GM12878 (cell line): ENCODE data around the gene EPB41. TPM values are rescaled to one million over a fixed set of nuclear protein-coding genes. Genes with fewer than 3 reads are reported as not detected.

Source experiments
- ATAC-seq: fragments of 200-7000 bp; cut with Tn5 transposase; 3 replicates; pipeline ENCODE4 v1.9.1; 2020; ENCODE audit warnings: mild to moderate bottlenecking, moderate library complexity
- BruUV-seq: library from RNA; stranded (reverse); fragments of 400-500 nt; replicated peaks from 2 replicates; lab custom pipeline; 2021; lab: Mats Ljungman, UMichigan
- CTCF ChIA-PET: fragments of 300-600 bp; sonication (Branson Sonifier 250); formaldehyde crosslinking; extraction: SDS; loops from one replicate; lab custom pipeline; 2021; ENCODE audit warnings: inconsistent platforms; lab: Yijun Ruan, JAX
- POLR2A ChIA-PET: fragments of 350-600 bp; formaldehyde crosslinking; extraction: SDS; loops from one replicate; lab custom pipeline; 2021; ENCODE audit warnings: inconsistent platforms; lab: Charles Lee
- RAD21 ChIA-PET: fragments of 300-600 bp; sonication (Branson Sonifier 250); formaldehyde crosslinking; loops from one replicate; lab custom pipeline; 2023; ENCODE audit warnings: antibody characterized with exemption; ENCODE audit not compliant: unreplicated experiment; lab: Charles Lee
- SMC1A ChIA-PET: fragments of 300-600 bp; sonication (Branson Sonifier 250); formaldehyde crosslinking; loops from one replicate; lab custom pipeline; 2023; ENCODE audit not compliant: unreplicated experiment, uncharacterized antibody; lab: Charles Lee
- DNase-seq: peaks from one replicate; pipeline ENCODE4 v3.0.0-alpha.2; 2011; ENCODE audit warnings: low read depth, low spot score
- FAIRE-seq: peaks from 3 replicates; lab custom pipeline; 2011; peaks lifted over from hg19 to GRCh38; lab: Jason Lieb, UNC
- H2AFZ ChIP-seq: 2 replicates; pipeline ENCODE4 v1.6.0; 2011; ENCODE audit warnings: low read depth, low read length, control low read depth; ENCODE audit not compliant: control insufficient read depth
- H3K27ac ChIP-seq: 2 replicates; pipeline ENCODE4 v1.5.1; 2011; ENCODE audit warnings: control low read depth; ENCODE audit not compliant: control insufficient read depth, insufficient read depth
- H3K27me3 ChIP-seq, 2 experiments: replicated peaks in 1 of 2; 2 replicates each; pipeline versions ENCODE4 v1.6.0 to v1.6.1; 2011; ENCODE audit warnings: low read length in 1 of 2; ENCODE audit not compliant: control insufficient read depth in 2 of 2, insufficient read depth in 2 of 2
- H3K36me3 ChIP-seq, 2 experiments: 2 replicates each; pipeline ENCODE4 v1.5.1; 2011; ENCODE audit warnings: low read length in 1 of 2; ENCODE audit not compliant: control insufficient read depth in 2 of 2, insufficient read depth in 2 of 2
- H3K4me1 ChIP-seq: 2 replicates; pipeline ENCODE4 v1.6.1; 2011; ENCODE audit warnings: mild to moderate bottlenecking, low read length, moderate library complexity, mixed read lengths; ENCODE audit not compliant: control insufficient read depth, insufficient read depth
- H3K4me2 ChIP-seq: 2 replicates; pipeline ENCODE4 v1.6.0; 2011; ENCODE audit warnings: control low read depth; ENCODE audit not compliant: control insufficient read depth, insufficient read depth
- H3K4me3 ChIP-seq: fragments of 200-600 bp; sonication (generic); 2 replicates; pipeline ENCODE4 v1.5.1; 2016
- H3K79me2 ChIP-seq: 2 replicates; pipeline ENCODE4 v1.6.0; 2011; ENCODE audit warnings: low read length; ENCODE audit not compliant: control insufficient read depth, insufficient read depth
- H3K9ac ChIP-seq: 2 replicates; pipeline ENCODE4 v1.8.0; 2011; ENCODE audit warnings: low read length, control low read depth, mixed read lengths; ENCODE audit not compliant: control insufficient read depth, insufficient read depth
- H3K9me3 ChIP-seq: replicated peaks from 3 replicates; pipeline ENCODE4 v1.5.1; 2011; ENCODE audit warnings: mild to moderate bottlenecking, low read length; ENCODE audit not compliant: control insufficient read depth, insufficient read depth
- H4K20me1 ChIP-seq: 2 replicates; pipeline ENCODE4 v1.6.0; 2011; ENCODE audit not compliant: control insufficient read depth, insufficient read depth
- BHLHE40 ChIP-seq, 2 experiments: fragments of 450-650 bp in 1 of 2; IDR thresholded peaks; 2 replicates each; pipeline ENCODE4 v1.6.1; 2011 to 2017; ENCODE audit warnings: low read depth in 2 of 2, borderline replicate concordance in 1 of 2, improper control_type of control experiment in 1 of 2, low read length in 1 of 2, mild to moderate bottlenecking in 1 of 2
- BRCA1 ChIP-seq: IDR thresholded peaks from 2 replicates; pipeline ENCODE4 v1.6.1; 2011; ENCODE audit warnings: low read depth, low read length, improper control_type of control experiment
- CBX5 ChIP-seq: sonication (generic); IDR thresholded peaks from 2 replicates; pipeline ENCODE4 v1.6.1; 2016; ENCODE audit warnings: low read depth, moderate library complexity, mild to moderate bottlenecking, inconsistent platforms
- E2F8 ChIP-seq: fragments of 450-650 bp; IDR thresholded peaks from 2 replicates; pipeline ENCODE4 v1.6.1; 2018; ENCODE audit warnings: mild to moderate bottlenecking, low read depth, moderate library complexity; ENCODE audit not compliant: partially characterized antibody
- GATAD2B ChIP-seq: fragments of 450-650 bp; conservative IDR thresholded peaks from 2 replicates; pipeline ENCODE4 v1.6.1; 2017; ENCODE audit warnings: low read depth, mild to moderate bottlenecking, moderate library complexity
- HDGF ChIP-seq: fragments of 450-650 bp; IDR thresholded peaks from 2 replicates; pipeline ENCODE4 v1.6.1; 2016; ENCODE audit warnings: antibody characterized with exemption
- IKZF1 ChIP-seq: fragments of 450-650 bp; conservative IDR thresholded peaks from 2 replicates; pipeline ENCODE4 v1.6.1; 2017; ENCODE audit warnings: antibody characterized with exemption, mild to moderate bottlenecking
- MAX ChIP-seq: IDR thresholded peaks from 2 replicates; pipeline ENCODE4 v1.6.1; 2012; ENCODE audit warnings: low read depth, low read length, improper control_type of control experiment
- POLR2A ChIP-seq: IDR thresholded peaks from 2 replicates; pipeline ENCODE4 v1.6.1; 2011; ENCODE audit warnings: low read depth, mild to moderate bottlenecking, low read length
- RB1 ChIP-seq: fragments of 450-650 bp; formaldehyde crosslinking; IDR thresholded peaks from 2 replicates; pipeline ENCODE4 v1.6.1; 2017; ENCODE audit warnings: mild to moderate bottlenecking, borderline replicate concordance
- SIX5 ChIP-seq: IDR thresholded peaks from 2 replicates; pipeline ENCODE4 v1.6.1; 2011; ENCODE audit warnings: mild to moderate bottlenecking, low read depth, low read length, moderate library complexity; ENCODE audit not compliant: severe bottlenecking
- SP1 ChIP-seq: IDR thresholded peaks from one replicate; pipeline ENCODE4 v1.6.1; 2011; ENCODE audit warnings: low read depth, low read length
- ZNF622 ChIP-seq: fragments of 450-650 bp; IDR thresholded peaks from 2 replicates; pipeline ENCODE4 v1.6.1; 2017; ENCODE audit warnings: mild to moderate bottlenecking, inconsistent platforms
- WGBS: methylation state at CpG from one replicate; pipeline ENCODE4 v1.1.6; 2016; ENCODE audit warnings: low lambda C conversion rate; ENCODE audit not compliant: insufficient replicate concordance, insufficient coverage; ENCODE audit errors: missing lambda C conversion rate; 5-methylcytosine and 5-hydroxymethylcytosine counted together
- in situ Hi-C: fragments of 300-500 bp; cut with MboI; formaldehyde crosslinking; loops from 9 replicates; pipeline ENCODE4 v1.14.3; 2018; ENCODE audit warnings: mixed read lengths
- intact Hi-C: fragments of 100-400 bp; cut with micrococcal nuclease; formaldehyde crosslinking; loops from one replicate; pipeline ENCODE4 v1.14.2; 2022; ENCODE audit not compliant: unreplicated experiment
- polyA plus RNA-seq, 11 experiments: library from polyadenylated mRNA; depleted of rRNA in 4 of 11; unstranded in 6 of 11; stranded (reverse) in 5 of 11; fragments of >200 nt; fragmentation: Nextera tagmentation in 4 of 11; fragmentation: Illumina TruSeq in 1 of 11; extraction: Ambion mirVana in 4 of 11; extraction: Trizol in 1 of 11; gene quantifications; 1 replicate in 1 of 11; 2 replicates in 10 of 11; pipeline versions ENCODE4 v1.2.1 to v1.2.3, GENCODE V29; 2011 to 2016; ENCODE audit warnings: inconsistent platforms in 2 of 11, missing spikeins in 2 of 11, low read depth in 1 of 11
- total RNA-seq, 4 experiments: library from RNA; depleted of rRNA in 3 of 4; stranded (reverse); fragments of >200 nt in 3 of 4; fragmentation: Illumina TruSeq in 1 of 4; extraction: Trizol in 1 of 4; gene quantifications; 2 replicates each; pipeline versions ENCODE4 v1.2.1 to v1.2.3, GENCODE V29; 2013 to 2021
- TF ChIP-seq, protein P1 (sequence below): IDR thresholded peaks from 2 replicates; pipeline ENCODE4 v1.6.1; 2011; ENCODE audit warnings: low read depth, low read length, improper control_type of control experiment, borderline replicate concordance

Gene EPB41
- total and polyA plus RNA-seq, 10 of the 15 experiments (the other 5 are each of a cell fraction or from before 2014, with no cell fraction given) = 1.1 to 77.6 (median 58.8) TPM

- TF ChIP-seq E2F8 = no peak
- no peak for TF ChIP-seq SP1
- TF ChIP-seq MAX = no peak
- TF ChIP-seq BHLHE40 (IDR thresholded peaks at IDR 0.05; ENCODE audit: borderline replicate concordance in 1 of 2, low read depth in 2 of 2, low read length in 1 of 2) = 0 out of 4 replicates have a peak, but pooled peaks of 1 of the 2 experiments have one; percentile 4
- TF ChIP-seq, protein P1, sequence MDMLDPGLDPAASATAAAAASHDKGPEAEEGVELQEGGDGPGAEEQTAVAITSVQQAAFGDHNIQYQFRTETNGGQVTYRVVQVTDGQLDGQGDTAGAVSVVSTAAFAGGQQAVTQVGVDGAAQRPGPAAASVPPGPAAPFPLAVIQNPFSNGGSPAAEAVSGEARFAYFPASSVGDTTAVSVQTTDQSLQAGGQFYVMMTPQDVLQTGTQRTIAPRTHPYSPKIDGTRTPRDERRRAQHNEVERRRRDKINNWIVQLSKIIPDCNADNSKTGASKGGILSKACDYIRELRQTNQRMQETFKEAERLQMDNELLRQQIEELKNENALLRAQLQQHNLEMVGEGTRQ = no peak
Observed at GRCh38 chr1:28928314-28928941, 14.1 kb downstream of the EPB41 start (continued).

DNA sequence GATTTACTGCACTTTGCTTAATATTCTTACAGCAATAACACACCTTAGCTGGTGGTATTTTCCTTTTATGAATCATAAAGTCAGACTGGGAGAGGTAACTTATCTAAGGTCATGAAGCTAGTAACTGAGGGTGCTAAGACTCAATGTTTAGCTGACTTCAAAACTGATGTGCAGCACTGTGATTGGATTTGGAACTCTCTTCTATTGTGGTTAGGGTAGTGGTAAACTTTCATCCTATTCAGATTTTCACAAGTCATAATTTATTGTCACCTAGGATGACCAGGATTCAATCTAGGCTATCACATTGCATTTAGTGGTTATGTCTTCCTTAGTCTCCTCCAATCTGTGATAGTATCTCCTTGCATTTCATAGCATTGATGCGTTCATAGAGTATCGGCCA is 18.9 kb downstream of the EPB41 start:
- H3K27me3 ChIP-seq = no peaks in the 10 kb centered on the region
- ChIA-PET SMC1A (interaction anchor here (0.9 to 1.5 kb wide), 3 partner anchors 14 to 99 kb away, joined by 3 to 4 read pairs (median 3); no protein-coding TSS in a partner anchor), RAD21 (interaction anchor here (0.6 kb wide), 1 partner anchor 249 kb away, joined by 3 read pairs; no protein-coding TSS in a partner anchor), CTCF (interaction anchor here (1.4 kb wide), 1 partner anchor 269 kb away, joined by 4 read pairs; no protein-coding TSS in a partner anchor), POLR2A (interaction anchor here (1.2 kb wide), 1 partner anchor 248 kb away, joined by 4 read pairs; the partner anchor contains the start of gene SRSF4)
- TF ChIP-seq POLR2A (no peak), BRCA1 (no peak), ZNF622 (no peak), HDGF (no peak), GATAD2B (no peak), RB1 (no peak), CBX5 (no peak), IKZF1 (no peak), SIX5 (no peak)
- DNase-seq (no peak), FAIRE-seq (no peak), ATAC-seq (no peak)
- in situ Hi-C loops = no loop called here
- H3K4me2 ChIP-seq = no peak overlapping the region
- intact Hi-C loops = no loop called here
- no peak overlapping the region for H3K27ac ChIP-seq
- H3K4me3 ChIP-seq = no peak overlapping the region
- H3K79me2 ChIP-seq = no peaks in the 10 kb centered on the region
- peaks cover 6% of the 10 kb centered on the region for H3K4me1 ChIP-seq
- H3K36me3 ChIP-seq = no peaks in the 10 kb centered on the region
- no peaks in the 10 kb centered on the region for H3K9me3 ChIP-seq
- no TSS peak for BruUV-seq
- WGBS = 100% methylated on average over 2 of the region's 2 CpGs
- H4K20me1 ChIP-seq = no peaks in the 10 kb centered on the region
- H3K9ac ChIP-seq = no peak overlapping the region
- H2AFZ ChIP-seq = no peak overlapping the region
